SIG-M5 treated with dmso at 0.1 percent for 504 hours (cell line): ENCODE data around the gene IGSF10.

Experiments
- DNase-seq: peaks from one replicate; lab custom pipeline; 2025; ENCODE audit not compliant: unreplicated experiment; lab: John Stamatoyannopoulos, UW

The IGSF10 gene

DNA sequence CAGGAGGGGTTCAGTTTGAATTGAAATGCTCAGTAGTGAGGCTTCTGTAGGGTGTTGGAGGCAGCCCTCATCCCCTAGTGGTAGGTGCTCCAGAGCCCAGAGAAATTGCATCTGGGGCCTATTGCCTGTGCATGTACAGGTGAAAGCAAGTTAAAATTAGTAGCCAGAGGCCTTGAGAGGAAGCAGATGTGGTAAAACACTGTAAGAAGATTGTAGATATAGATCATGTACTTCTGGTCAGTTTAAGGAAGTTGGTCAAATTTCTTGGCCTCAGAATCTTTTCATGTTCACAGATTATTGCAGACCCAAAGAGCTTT is 34.6 kb downstream of the IGSF10 start:
- peak; percentile 16 for DNase-seq

DNA sequence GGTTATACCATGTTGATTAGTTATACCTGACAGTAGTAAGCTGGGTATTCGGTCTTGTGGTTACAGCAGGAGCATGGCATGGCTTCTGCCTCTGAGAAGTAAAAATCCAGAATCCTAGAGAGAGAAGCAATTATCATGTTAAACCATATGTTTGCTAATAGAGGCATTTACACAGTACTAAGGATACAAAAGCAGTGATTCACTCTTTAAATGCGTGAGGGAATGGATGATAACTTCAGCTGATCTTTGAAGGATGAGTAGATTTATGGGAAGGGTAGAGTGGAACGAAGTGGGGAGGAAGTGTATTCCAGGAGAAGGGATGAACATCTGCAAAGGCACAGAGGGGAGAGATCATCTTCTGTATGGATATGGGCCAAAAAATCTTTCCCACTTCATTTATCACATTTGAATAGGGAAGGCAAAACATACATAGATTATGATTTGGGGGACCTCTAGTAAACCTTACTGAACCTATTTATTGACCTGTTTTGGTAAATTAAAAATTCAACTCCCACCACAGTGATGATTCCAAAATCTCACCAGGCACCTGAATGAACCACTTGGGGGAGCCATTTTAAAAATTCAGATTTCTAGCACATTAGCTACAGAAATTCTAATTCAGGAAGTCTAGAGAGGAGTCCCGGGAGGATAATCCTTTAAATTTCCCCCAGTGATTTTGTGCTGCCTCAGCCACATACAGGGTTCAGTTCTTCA is 35.1 kb downstream of the IGSF10 start:
- DNase-seq = no peak

DNA sequence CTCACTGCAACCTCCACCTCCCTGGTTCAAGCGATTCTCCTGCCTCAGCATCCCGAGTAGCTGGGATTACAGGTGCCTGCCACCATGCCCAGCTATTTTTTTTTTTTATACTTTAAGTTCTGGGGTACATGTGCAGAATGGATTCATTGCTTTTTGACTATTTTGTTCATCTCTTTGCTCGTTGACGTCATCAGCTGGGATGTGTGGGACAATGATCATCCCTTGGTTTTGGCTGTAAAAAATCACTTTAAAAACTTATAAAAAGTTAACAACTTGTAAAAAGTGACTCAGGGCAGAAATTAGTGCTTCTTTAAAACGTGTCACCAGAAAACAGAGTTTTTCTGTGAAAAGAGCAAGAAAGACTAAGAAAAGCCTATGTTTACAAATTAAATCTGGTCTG is 37.8 kb downstream of the IGSF10 start:
- DNase-seq = no peak

DNA sequence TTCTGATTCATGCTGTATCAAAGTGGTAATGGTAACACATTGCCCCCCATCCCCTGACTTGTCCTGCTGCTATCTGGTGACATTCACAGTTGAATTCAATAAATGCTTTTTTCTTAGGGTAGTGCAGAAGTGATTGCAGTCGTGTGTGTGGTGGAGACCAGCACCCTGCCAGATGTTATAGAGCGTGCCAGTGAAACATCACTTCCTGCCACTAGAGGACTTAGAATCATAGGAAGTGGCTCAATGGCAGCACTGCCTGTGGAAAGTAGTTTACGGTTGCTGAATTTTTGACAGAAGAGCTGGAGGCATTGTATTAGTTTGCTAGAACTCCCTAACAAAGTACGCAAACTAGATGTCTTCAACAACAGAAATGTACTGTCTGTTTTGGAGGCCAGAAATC is 38.9 kb downstream of the IGSF10 start:
- peak; percentile 35 for DNase-seq

DNA sequence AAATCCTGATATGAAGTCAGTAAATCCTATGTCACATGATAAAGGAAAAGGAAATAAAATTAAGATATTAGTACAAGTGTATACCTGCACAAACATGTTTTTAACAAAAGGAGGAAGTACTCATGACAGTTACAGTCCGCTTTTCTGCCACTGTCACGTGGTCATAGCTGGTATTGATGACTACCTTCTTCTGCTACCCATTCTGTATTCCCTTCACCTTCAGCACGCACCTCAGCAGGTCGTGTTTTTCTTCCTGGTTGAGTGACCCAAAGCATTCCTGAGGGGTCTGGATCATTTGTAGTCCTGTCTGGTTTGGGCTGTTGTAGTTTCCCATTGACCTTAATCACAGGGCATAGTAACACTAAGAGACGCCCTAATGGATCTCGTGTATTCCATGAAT is 41.1 kb downstream of the IGSF10 start:
- DNase-seq = no peak

DNA sequence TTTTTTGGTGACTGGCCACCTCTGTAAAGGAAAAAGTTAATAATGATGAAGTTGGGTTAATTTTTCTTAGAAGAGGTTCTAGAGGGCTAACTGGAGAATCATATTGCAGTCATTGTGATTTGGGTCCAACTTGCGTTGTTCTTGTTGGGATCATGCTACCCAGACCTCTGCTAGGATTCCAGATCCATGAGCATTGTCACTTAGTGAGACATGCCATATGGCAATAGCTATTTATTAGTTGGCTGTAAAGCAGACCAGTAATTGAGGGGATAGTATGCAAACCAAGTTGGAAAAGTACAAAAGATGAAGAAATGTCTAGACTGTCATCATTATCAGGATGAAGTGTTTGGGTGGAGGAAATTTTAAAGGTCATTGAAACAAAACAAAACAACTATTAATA is 45.6 kb downstream of the IGSF10 start:
- no peak for DNase-seq

DNA sequence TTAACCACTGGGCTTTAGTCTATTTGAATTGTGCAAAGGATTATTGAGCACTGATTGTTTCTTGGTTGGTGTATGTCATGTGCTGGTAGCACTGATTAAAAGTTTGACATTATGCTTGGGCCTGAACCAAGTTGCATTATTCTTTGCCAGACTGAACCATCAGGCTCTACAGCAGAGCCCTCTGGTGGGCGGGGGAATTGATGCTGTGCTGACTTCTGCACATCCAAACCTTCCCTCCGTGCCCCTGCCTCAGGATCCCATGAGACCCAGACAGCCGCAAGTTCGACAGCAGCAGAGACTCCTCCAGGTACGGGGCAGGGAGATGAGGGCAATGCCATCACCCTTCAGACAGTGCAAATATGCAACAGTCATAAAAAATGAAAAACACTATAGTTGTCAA is 47.9 kb downstream of the IGSF10 start:
- no peak for DNase-seq
